Astrocyte (in vitro differentiated cells and primary cell): ENCODE measurements around the gene CEP20.
"Not testable (repeated sequence)": the region's sequence is repeated elsewhere in the genome, so short reads cannot be mapped to it uniquely, and the experiment has no call there.

ENCODE experiments used
- CTCF ChIP-seq: IDR thresholded peaks from 2 replicates; pipeline ENCODE4 v1.5.1; 2011; ENCODE audit warnings: low read depth, mild to moderate bottlenecking, inconsistent platforms, low read length, moderate library complexity; ENCODE audit not compliant: insufficient read depth
- EZH2 ChIP-seq: IDR thresholded peaks from 2 replicates; pipeline ENCODE4 v1.6.1; 2012; ENCODE audit warnings: mild to moderate bottlenecking, low read length, inconsistent platforms; ENCODE audit not compliant: insufficient read depth

GRCh38 chr16:15839204-15839603, 49.2 kb downstream of the CEP20 start:
- not testable (repeated sequence) for TF ChIP-seq CTCF, EZH2
